HG02571 (cell line): ENCODE data around the gene NPHP1.
"Not testable (repeated sequence)": the region's sequence is repeated elsewhere in the genome, so short reads cannot be mapped to it uniquely, and the experiment has no call there.

Source experiments
- ATAC-seq: cut with Tn5 transposase; IDR thresholded peaks from one replicate; pipeline ENCODE4 v1.9.1; 2021; ENCODE audit warnings: mild to moderate bottlenecking, moderate library complexity; ENCODE audit not compliant: unreplicated experiment

NPHP1 gene

GRCh38 chr2:110131166-110131565, 73.6 kb downstream of the NPHP1 start:
- no peak for ATAC-seq

GRCh38 chr2:110130757-110131156, 74.1 kb downstream of the NPHP1 start:
- no peak for ATAC-seq

DNA sequence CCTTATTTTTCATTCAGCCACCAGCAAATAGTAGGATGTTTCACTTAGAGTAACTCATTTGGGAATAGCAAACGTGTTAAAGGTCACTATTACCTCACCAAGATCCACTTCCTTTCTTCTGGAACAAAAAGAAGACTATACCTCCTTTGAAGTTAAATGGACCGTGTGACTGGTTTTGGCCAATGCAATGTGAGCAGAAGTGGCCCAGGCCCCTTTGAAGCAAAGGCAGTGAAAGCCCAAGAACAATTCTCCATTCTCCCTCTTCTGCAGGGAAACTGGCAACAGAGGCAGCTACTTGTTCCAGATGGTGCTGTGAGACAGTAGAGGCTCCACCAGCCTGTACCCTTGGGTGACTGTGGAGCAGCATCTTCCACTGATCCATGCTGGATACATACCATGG, 77.9 kb downstream of the NPHP1 start:
- no peak for ATAC-seq

- ATAC-seq = no peak
Observed at GRCh38 chr2:110126086-110126773, 78.6 kb downstream of the NPHP1 start.

DNA sequence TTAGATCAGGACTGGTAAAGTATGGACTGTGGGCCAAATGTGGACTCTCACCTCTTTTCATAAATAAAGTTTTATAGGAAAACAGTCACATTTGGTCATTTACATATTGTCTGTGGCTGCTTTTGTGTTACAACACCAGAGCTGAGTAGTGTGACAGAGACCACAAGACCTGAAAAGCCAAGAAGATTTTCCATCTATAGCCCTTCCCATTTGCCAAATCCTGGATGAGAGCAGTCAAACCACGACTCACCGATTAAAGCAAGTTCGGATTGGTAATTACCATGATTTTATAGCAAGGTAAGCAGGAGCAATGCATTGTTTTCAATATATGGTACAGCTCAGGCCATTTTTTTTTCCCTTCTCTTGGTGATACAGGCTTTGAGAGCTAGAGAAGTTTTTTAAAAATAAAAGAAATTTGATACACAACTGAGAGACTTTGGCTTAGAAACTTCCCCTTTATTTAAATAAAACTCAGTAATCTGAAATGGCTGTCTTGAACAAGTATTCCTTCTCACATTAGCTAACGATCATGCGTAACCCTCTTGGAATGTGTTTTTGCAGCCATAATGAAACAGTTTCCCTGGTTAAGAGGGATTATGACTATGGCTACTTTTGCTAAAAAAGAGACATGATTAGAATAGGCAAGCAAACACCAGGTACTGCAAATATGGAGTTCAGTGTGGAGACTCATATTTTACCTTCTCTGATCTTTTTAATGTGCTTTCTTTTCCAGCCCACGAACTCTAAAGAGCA, 79.7 kb downstream of the NPHP1 start:
- no peak for ATAC-seq

DNA sequence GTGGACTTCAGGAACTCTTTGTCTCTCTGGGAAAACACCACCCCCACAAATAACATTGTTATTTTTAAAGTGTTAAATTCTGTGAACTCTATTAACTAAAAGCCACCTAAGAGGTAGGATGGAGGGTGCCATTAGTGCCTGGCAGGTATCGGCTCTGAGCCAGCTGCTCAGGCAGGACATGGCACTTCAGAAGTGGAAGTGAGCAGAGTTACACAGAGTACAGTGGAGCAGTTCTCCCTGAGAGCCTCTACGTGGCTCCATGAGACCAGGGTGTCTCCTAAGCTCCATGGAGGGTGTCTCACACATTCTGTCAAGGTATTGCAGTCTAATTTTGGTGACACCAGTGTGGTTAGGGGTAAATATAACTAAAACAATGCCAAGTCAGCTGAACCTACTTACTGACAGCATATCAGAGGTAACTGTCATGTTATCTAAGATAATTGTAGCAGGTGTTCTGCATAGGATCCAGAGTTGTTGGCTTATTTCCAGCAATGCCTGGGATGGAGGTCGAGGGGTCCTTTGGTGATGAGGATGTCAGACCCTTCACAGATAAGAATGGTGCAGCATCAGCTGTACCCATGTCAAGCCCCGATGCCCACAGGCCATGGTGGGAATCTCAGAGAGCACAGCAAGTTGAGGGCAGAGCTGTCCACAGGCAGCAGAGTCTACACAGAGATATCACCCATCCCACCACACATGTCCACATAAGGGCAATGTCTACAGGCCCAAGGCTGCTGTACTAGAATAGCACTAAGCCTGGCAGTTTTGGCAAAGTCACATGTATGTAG, 80.6 kb downstream of the NPHP1 start:
- ATAC-seq = no peak

- no peak for ATAC-seq
Observed at GRCh38 chr2:110121592-110121991, 83.2 kb downstream of the NPHP1 start.

- no peak for ATAC-seq
Observed at GRCh38 chr2:110121052-110121334, 83.8 kb downstream of the NPHP1 start.

- ATAC-seq = no peak
Observed at GRCh38 chr2:110120171-110121051, 84.4 kb downstream of the NPHP1 start.

DNA sequence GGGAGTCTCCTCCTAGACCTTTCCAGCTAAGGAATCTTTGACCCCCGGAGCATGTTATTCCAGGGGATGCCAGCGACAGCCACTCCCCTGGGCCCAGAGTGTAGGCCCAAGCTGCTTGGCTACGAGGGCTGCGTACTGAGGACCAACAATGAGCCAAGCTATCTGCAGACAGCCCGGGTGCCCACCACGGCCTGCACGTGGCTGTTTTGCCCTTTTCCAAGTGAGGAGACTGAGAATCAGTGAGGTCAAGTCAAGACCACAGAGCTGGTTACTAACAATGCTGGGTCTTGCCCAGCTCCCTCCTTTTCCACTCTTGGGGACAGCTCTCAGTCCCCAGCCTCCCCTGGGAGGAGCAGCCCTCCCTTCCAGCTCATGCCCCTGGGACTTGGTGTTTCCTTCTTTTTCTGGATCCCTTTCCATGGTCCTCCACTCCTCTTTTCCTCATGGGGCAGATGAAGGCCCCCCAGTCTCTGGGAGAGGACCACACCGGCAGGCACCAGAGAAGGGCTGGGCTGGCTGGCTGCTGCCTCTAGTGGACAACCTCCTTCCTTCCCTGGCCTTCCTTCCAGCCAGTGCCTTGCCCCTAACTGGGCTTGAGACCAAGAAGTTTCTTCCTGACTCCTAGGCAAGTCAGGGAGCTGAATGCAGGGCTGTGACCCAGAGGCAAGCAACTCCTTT, 88.6 kb downstream of the NPHP1 start:
- ATAC-seq = no peak

DNA sequence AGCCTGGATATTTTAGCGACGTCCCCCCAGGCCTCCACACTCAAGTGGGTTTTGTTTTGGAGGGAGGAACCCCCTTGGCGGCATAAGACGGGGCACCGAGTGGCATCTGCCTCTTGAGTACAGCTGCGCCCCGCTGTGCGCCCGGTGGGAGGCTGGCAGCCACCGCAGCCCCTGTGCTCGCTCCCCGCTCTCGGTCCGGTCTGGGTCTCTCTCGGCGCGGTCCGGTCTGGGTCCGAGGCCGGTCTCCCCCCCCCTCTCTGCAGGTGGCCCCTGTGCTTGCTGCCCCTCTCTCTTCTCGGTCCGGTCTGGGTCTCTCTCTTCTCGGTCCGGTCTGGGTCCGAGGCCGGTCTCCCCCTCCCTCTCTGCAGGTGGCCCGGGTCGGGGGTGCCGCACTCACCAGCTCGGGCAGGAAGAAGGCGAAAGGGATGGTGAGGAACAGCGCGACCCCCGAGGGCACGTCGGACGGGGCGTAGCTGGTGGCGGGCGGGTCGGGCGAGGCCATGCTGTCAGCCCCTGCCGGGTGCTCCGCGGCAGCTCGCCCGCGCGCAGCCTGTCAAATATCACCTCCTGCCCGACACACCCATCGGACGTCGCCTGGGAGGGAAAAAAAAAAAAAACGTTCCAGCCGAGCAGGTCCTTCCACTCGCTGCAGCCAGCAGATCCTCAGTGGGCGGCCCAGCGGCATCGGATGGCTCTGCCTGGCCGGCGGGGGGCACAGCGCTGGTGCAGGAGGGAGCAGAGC, 89.4 kb downstream of the NPHP1 start, which contains the start of gene MALL:
Gene MALL (minus strand): TSS at position 532 of the 742 bp plus-strand sequence. CDS start 30 bp downstream, at position 502.
- no peak for ATAC-seq

- no peak for ATAC-seq
Observed at GRCh38 chr2:110114831-110115255, 90.0 kb downstream of the NPHP1 start.

DNA sequence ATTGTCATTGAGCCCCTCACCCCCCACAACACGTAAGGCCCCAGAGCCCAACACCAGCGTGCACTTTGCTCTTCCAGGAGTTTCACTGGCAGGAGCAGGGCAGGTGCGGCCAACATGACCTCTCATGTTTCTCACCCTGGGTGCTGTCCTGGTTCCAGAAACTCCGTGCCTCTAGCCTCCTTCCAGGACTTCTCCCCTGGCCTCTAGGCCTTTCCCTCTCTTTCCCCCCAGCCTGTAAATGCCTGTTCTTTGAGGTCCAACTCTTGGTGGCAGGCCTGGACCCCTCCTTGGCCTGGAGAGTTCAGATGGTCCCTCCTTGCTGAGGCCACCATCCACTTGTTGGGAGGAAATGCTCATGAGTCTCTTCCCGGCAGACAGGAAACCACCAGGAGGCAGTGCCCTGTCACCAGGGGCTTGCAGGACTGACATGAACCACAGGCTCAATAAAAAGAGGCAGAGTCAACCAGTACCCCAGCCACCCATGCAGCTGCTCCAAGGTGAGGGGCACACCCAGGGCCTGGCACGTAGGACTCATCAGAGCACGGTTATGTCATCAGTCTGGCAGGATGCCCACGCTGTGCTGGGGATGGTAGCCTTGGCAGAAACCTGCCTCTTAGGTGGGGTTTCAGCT, 90.7 kb downstream of the NPHP1 start:
- ATAC-seq = no peak

DNA sequence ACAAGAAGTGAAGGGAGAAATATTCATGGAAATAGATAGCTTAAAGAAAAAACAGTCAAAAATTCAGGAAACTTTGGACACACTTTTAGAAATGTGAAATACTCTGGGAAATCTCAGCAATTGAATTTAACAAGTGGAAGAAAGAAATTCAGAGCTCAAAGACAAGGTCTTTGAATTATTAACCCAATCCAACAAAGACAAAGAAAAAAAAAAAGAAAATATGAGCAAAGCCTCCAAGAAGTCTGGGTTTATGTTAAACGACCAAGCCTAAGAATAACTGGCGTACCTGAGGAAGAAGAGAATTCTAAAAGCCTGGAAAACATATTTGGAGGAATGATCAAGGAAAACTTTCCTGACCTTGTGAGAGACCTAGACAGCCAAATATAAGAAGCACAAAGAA, 96.5 kb downstream of the NPHP1 start:
- ATAC-seq = not testable (repeated sequence)

GRCh38 chr2:110107092-110108079, 97.4 kb downstream of the NPHP1 start:
- no peak for ATAC-seq

GRCh38 chr2:110106642-110107041, 98.2 kb downstream of the NPHP1 start:
- ATAC-seq = no peak

DNA sequence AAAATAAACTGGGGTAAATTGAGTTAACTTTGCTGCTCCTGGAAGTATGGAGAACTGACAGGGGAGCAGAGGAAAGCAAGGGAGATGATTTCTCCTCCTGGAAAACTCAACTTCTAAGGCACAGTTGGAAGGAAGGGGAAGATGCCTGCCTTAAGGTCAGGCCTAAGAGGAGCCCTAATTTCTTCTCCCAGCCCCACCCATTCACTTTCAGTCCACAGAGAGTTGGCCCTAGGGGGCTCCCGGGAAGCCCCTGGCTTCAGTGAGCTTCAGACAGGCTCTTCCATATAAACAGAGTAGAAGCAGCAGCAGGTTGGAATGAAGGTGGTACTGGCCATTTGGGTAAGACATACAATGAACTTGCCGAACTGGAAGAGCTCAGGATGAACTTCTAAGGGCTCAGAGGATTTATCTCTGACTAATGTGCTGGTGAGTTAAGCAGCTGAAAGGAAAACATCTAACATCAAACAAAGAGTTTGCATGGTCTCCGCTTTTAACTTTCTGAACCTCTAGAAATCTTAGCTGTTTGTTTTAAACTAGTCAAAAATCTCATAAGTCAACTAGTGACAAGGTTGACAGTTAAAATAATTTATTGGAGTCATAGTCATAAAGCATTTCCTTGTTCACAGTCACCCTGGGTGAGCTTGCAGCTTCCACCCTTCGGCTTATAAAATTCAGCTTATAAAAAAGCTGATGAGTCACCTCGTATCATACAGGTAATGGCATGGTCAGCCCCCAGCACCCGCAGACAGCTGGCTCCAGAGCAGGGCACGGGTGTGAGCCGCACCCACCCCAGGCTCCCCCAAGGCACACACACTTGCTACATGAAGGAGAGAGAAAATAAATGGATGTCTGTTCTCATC, 99.0 kb downstream of the NPHP1 start:
- no peak for ATAC-seq
